KBM-7 (cell line): Measurements from ENCODE around the gene ABAT.

ENCODE experiments used
- DNase-seq: peaks from one replicate; pipeline ENCODE4 v3.0.0-alpha.2; 2015
- in situ Hi-C: fragments of 300-500 bp; cut with MboI; formaldehyde crosslinking; loops from 2 replicates; pipeline ENCODE4 v1.14.3; 2020; ENCODE audit warnings: low sequenced_read_pairs, low pct_unique_long_range_greater_than_20kb, mixed read lengths

Gene ABAT

DNA sequence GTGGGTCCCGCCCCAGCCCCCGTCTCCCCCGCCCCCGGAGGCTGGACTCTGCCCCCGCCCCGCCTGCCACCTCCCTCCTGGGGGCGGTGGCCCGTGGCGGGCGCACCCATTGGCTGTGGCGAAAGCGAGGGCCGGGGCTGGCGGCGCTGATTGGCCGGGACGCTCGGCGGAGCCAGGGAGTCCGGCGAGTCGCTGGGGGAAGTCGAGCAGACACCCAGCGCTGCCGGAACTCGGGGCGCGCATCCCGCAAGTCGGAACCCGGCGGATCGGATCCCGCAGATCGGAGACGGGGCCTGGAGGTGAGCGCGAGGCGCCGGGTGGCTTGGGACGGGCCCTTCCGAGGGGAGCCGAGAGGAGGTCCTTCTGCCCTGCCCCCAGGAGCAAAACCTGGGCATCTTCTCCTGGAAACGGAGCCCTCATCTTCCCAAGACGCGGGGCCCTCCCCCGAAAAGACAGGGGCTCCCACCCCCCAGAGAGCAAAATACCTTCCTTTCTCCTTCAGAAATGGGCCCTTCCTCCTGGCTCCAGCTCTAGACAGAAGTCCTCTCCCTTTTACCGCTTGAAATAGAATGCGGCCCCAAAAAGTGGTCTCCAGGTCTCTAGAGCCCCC is at the start of gene ABAT:
Gene ABAT, plus strand, starts transcription at position 205 of the 610 bp plus-strand sequence. CDS start 61,123 bp downstream, outside the sequence.
- in situ Hi-C loops, result loop anchor here (25.0 kb wide), 3 partner anchors 113 to 463 kb away; partner anchors contain the start of genes LITAFD, PMM2 and TMEM186
- DNase-seq, result peak; percentile 86

DNA sequence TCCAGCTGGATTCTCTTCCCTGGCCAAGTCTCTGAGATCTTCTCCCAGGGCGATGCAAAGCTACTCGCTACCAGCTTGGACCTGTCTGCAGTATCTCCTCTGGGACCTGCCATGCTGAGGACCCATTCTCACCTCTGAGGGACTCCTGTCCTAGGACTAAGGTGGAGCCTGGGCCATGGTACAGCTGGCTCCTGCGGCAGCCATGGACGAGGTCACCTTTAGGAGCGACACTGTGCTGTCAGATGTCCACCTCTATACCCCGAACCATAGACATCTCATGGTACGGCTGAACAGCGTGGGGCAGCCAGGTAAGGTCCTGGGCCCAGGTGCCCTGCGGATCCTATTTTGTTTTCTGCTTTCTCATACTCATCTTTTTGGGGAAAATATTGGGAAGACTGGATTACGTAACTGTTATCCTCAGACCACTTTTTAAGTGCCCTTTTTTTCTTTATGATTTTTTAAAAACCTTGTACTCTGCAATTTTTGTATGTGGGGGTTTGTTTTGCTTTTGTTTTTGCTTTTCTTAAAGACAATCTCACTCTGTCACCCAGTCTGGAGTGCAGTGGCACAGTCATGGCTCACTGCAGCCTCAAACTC is 48.8 kb upstream of the ABAT start:
- in situ Hi-C loops, result no loop called here
- no peak for DNase-seq

DNA sequence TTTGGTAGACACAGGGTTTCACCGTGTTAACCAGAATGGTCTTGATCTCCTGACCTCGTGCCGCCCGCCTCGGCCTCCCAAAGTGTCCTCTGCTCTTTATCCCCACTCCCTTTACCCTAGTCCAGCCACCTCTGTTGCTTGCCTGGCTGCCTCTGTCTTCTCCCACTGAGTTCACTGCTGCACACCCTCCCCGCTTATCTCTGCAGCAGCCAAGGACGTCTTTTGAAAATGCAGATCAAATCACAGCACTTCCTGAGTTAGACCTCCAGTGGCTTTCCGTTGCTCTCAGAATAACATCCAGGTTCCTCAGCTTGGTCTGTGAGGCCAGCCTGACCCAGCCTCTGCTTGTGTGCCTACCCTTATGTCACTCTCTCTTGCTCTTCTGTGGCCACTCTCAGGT is 47.5 kb upstream of the ABAT start:
- in situ Hi-C loops, result no loop called here
- DNase-seq, result no peak

DNA sequence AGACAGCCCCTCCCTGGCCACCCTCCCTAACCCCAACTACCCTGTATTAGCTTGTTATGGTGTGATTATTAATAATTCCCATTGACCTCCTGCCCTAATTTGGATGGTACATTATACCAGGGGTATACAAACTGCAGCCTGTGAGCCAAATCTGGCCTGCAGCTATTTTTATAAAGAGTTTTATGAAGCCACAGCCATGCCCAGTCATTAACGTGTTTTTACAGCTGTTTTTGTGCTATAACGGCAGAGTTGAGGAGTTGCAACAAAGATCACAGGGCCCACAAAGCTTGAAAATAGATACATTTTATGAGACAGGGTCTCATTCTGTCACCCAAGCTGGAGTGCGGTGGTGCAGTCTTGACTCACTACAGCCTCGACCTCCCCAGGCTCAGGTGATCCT is 47.0 kb upstream of the ABAT start:
- DNase-seq, result no peak
- in situ Hi-C loops, result no loop called here

DNA sequence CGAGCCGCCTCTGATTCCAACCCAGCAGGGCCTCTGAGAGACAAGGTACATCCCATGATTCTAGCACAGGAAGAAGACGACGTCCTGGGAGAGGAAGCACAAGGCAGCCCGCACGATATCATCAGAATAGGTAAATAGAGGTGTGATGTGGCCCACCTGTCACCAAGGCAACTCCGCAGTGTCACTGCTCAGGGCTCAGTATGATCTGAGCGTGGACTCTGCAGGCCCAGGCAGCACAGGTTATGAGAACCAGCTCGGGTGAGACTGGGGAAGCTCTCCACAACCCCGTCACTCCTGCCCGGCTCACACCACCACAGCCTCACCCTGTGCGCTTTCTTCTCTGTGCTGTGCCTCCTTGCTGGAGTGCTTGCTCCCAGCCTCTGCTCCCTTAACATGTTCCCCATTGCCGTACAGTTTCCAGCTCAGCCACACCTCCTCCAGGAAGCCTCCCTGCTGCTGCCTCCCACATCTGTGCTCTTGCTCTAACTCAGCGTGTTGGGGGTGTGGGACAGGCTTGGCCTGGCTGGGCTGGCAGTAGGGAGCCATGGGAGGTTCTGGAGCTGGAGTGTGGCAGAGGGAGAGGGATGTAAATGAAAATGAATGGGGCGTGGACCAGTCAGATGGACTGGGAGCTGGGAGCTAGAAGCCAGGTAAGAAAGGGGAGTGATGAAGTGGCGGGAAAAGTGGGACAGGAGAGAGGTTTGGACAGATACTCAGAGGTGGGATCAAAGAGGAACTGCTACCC is 45.3 kb upstream of the ABAT start:
- DNase-seq, result no peak
- in situ Hi-C loops, result no loop called here

DNA sequence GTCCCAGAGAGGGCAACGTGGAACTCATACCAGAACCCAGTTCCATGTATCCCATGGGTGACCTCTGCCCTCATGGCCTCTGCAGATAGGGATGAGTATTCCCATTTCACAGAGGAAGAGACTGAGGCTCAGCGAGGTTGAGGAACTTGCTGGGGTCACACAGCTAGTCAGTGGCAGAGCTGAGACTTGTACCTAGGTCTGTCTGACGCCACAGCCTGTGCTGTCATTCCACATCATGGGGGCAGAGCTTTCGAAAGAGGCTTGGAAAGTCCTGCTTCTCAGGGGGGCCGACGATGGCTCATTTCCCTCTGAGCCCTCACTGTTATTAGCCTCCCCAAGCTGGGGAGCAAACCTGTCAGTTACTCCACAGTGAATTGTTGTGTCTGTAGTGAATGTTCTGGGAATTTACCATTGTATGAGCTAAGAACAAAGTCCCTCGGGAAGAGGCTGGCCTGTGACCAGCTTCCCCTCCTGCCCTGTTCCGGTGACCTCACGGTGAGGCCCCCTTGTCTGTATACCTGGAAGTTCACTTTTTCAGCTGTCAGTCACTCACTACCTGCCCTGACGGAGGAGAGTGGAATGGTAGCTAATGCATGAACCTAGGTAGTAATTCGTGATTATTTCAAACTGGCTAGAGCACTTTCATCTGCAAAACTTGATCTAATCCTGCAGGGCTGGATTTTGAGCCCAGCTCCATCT is 44.0 kb upstream of the ABAT start:
- in situ Hi-C loops, result no loop called here
- no peak for DNase-seq

DNA sequence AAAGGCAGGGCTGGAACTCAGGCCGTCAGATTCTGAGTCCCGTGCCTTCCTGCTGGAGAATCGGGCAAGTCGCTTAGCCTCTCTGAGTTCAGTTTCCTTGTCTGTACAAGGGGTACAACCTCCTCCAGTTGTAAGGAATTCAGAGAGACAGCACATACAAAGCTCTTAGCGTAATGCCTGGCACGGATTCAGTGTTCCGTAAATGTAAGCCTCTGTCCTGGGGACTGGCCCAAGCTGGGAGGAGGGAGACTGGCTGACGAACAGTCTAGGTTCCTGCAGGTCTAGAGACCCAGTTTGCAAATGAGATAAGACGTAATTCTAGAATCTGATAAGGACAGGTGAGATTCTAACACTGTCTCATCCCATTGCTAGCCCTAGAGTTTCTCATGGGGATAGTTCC is 43.0 kb upstream of the ABAT start:
- in situ Hi-C loops, result no loop called here
- no peak for DNase-seq

DNA sequence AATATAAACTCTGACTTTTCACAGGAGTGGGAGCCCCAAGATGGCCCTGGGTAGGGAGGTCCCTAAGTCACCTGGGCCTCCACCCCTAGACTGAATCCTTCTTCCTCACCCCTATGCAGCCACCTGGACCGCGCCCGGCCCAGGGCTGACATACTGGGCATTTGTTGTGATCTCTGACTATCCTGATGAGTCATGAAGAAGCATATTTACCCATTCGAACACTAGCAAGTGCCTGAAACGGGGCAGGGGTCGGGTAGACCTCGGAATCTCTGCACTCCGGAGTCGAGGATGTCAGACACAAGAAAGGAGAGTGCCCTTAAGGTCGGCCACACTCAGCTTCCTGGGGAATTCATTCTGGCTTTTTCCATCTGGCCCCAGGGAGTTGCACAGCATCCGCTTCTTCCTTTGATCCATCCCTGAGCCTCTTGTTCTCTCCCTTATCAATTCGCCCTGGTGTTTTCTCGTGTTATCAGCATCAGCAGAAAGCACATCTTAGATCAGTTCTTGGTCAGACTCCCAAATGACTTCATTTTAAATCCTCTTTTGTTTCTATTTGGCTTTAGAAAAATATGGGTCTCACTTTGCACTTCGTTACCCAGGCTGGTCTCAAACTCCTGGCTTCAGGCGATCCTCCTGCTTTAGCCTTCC is 42.5 kb upstream of the ABAT start:
- in situ Hi-C loops, result no loop called here
- no peak for DNase-seq

DNA sequence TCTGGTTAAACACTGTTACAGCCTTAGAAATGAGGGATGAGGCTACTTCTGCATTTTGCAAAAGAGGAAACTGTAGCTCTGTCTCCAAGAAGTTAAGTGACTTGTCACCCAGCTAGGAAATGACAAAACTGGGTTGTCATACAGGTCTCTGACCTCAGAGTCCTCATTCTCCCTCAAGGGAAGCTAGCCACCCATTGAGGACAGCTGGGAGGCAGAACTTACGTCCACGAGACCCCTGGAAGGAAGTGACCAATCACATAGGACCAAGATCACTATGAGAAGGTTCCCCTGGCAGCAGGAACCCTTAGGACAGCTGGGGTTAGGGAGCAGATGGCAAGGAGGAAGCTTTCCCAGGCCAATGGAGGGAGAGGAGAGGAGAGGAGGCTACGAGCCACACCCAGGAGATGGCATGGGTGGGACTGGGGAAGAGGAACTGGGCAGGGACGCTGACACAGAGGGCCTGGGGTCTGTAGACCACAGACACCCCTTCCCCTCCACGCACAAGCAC is 41.7 kb upstream of the ABAT start:
- peak; percentile 84 for DNase-seq
- in situ Hi-C loops, result no loop called here

DNA sequence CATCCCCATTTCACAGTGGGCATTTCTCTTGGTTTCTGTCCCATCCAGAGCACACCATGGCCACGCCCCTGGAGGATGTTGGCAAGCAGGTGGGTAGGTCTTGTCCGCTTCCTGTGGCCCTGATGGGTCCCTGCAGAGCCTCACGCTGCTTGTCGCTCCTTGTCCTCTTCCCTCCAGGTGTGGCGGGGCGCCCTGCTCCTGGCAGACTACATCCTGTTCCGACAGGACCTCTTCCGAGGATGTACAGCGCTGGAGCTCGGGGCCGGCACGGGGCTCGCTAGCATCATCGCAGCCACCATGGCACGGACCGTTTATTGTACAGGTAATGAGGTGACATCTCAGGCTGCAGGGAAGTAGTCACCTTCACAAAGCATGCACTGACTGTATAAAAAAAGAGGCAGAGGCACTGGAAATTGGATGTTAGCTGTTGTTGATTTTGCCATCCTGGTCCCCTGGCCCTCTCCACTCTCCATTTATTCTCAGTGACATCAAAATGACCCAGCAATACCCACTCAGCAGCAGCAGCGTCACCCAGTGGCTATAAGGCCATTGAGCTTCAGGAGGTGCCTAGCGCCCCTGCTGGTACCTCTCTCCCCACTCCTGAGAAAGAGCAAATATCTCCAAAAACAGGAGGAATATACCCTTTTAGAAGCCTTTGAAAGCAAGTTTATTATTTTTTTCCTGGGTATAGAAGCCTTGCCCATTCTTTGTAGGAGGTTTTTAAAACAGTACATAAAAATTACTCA is 39.3 kb upstream of the ABAT start:
- in situ Hi-C loops, result no loop called here
- no peak for DNase-seq

DNA sequence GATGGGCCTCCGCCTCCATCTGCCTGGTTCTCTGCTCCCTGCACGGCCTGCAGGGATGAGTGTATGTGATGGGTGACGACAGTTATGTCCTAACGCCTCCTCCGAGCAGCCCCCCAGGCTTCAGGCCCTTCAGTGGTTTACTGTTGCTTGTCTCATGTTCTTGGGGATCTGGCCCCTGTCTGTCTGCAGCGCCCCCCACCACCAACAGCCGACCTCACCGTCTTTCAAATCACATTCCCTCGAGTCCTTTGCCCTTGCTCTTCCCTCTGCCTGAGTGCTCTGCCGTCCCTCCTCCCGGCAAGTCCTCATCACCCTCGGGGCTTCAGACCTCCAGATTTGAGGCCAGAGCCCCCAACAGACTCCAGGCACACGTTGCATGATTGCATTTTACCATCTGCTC is 34.7 kb upstream of the ABAT start:
- DNase-seq, result no peak
- in situ Hi-C loops, result no loop called here

DNA sequence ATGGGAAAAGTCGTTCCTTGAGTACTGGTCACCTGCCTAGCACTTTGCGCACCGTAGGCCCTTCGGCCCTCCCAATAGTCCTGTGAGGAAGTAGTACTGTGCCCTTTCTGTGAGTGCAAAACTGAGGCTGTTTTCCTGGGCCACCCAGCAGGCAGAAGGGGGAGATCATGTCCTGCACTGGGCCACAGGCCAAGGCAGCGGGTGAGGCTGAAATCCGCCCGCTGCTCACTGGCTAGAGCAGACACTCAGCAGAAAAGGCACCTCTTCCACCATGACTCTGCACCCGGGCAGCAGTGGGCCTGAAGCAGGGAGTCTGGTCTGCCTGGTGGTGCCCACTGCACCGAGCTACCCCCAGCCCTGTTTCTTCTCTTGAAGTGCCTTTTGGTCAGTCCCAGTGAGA is 32.7 kb upstream of the ABAT start:
- DNase-seq, result no peak
- in situ Hi-C loops, result no loop called here

DNA sequence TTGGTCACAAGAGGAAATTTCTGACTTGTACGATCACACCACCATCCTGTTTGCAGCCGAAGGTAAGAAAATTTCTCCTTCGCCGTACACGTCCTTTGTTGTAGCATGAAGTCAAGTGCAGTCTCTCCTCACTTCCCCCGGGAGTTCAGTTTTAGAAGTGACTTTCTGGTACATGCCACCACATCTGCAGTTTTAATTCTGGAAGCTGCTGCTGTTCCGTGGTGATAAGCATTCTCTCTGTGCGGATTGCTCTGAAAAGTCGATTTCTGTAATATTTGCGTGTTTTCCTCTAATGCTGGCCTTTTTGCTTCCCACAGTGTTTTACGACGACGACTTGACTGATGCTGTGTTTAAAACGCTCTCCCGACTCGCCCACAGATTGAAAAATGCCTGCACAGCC is 32.3 kb upstream of the ABAT start:
- in situ Hi-C loops, result no loop called here

DNA sequence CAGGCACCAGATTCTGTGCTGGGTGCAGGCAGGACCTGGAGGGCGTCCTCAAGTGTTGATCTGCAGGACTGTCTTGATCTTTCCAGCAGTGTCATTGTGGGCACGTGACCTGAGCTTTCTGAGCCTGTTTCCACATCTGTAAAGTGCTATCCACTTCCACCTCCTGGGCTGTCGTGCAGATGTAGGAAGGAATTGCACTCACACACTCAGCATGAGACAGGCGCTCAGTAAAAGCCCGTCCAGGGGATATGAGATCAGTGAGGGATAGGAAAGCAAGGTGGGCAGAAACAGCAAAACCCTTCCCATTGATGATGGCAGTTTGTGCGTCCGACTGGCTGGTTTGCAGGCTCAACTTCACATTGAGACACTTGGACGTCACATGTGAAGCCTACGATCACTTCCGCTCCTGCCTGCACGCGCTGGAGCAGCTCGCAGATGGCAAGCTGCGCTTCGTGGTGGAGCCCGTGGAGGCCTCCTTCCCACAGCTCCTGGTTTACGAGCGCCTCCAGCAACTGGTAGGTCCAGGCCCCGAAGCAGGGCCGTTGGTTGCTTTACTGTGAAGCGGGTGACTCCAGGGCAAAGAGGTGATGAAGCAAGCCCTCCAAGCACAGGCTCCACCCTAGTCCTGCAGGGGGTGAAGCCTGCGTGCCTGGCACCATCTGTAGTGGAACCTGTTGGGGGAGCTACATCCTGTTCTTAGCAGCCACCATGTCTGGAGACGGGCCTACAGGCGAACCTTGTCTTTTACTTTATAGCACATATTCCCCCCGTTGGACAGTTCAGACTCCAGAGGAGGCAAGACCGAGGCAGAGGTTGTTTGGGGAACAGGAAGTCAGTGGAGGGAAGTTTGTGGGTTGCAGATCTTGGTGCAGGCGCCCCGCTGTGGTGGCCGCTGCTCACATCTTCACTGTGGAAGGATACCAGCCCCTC is 29.9 kb upstream of the ABAT start:
- in situ Hi-C loops, result no loop called here
- DNase-seq, result peak; percentile 94

More for the DNA sequence above, 32.3 kb upstream of the ABAT start:
- DNase-seq, result no peak

DNA sequence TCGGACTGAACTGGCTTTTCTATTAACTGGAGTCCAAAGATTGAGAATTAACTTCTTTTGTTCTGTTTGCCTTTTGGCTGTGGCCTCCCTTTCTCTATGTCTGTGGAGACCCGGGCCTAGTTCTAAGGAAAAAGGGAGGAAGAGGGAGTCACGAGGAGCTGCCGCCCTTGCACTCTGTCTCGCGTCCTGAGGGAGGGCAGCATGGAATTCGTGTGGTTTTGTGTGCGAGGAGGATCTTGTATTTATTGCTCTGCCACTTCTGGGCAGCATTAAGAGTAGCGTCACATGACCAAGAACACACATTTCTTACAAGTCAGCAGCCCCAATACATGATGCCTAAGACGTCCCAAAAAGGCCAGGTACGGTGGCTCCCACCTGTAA is 29.3 kb upstream of the ABAT start:
- in situ Hi-C loops, result no loop called here
- DNase-seq, result no peak

DNA sequence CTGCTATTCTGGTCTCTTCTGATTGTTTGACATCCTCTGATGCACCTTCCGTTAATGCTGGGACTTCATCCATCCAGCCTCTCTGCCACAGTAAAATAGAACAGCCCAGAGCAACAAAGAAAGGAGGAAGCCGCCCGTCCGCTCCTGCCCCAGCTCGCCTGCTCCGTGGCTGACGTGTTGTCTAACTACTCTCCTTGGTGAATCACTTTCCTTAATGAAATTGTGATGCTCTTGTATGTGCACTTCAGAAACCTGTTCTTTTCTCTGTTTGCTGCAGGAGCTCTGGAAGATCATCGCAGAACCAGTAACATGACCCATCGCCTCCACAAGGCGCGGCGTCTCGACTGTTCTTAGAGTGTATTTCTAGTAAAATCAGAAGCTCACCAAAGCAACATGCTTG is 28.6 kb upstream of the ABAT start:
- DNase-seq, result no peak
- in situ Hi-C loops, result no loop called here

DNA sequence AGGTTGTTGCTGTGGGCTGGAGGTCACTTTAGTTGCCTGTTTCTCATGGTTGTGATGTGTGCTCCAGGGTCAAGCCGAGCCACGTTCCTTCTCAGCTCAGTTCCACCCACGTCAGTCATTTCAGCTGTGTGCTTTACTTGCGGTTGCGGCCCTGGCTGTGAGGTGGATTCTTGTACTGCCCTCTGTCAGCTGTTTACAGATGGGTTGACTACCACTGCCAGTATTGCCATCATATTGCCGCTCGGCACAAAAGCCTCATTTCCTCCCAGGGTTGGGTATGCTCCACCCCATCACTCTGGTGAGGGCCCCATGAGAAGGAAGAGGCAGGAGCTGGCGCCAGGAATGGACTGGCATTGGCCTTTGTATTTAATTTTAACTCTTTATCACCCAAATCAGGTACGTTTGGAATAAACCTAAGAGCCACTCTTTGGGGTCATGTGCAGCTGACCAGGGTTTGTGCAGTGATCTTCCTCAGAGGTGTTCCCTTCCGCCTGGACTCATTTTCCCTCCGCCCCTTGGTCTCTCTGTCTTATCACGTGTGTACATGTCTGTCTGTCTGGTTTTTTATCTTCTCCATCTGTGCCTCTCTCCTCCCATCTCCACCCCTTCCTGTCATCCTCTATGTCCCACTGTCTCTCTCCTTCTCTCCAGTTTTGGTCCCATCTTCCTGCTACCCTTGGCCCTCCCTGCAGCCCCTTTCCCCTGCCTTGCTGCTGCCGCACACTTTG is 27.9 kb upstream of the ABAT start:
- no peak for DNase-seq
- in situ Hi-C loops, result no loop called here
